HCT116 (cell line): ENCODE data around the gene PTDSS2. TPM values are rescaled to one million over a fixed set of nuclear protein-coding genes. Genes with fewer than 3 reads are reported as not detected.

Source experiments
- ATAC-seq: fragments of 200-7000 bp; cut with Tn5 transposase; 2 replicates; pipeline ENCODE4 v1.9.1; 2020; ENCODE audit warnings: mild to moderate bottlenecking, moderate library complexity
- BruUV-seq: library from RNA; stranded (reverse); fragments of 400-500 nt; replicated peaks from 2 replicates; lab custom pipeline; 2021; lab: Mats Ljungman, UMichigan
- CTCF ChIA-PET: fragments of 300-600 bp; sonication (Branson Sonifier 250); formaldehyde crosslinking; loops from one replicate; lab custom pipeline; 2021; ENCODE audit warnings: antibody characterized with exemption; lab: Charles Lee
- POLR2A ChIA-PET: fragments of 300-600, 350-600 bp; sonication (Branson Sonifier 250); formaldehyde crosslinking; loops from one replicate; lab custom pipeline; 2021; ENCODE audit warnings: antibody characterized with exemption; lab: Charles Lee
- RAD21 ChIA-PET, 2 experiments: fragments of 300-600 bp; sonication (Branson Sonifier 250); formaldehyde crosslinking; loops; one replicate each; lab custom pipeline; 2023; ENCODE audit warnings: low total read pairs in 2 of 2; ENCODE audit not compliant: uncharacterized antibody in 2 of 2, unreplicated experiment in 2 of 2, low non-redundant PET in 1 of 2; lab: Charles Lee
- DNase-seq: peaks from one replicate; pipeline ENCODE4 v3.0.0-alpha.2; 2010; ENCODE audit warnings: low read depth, low spot score
- H2AFZ ChIP-seq: fragments of 200-600 bp; shearing (Covaris generic), sonication (generic); 2 replicates; pipeline ENCODE4 v1.6.1; 2017; ENCODE audit warnings: low read depth, mixed run types, mixed read lengths, antibody characterized with exemption, low read length; ENCODE audit not compliant: poor library complexity, severe bottlenecking
- H3K27ac ChIP-seq: 2 replicates; pipeline ENCODE4 v1.5.1; 2012; ENCODE audit warnings: low read depth, low read length
- H3K27me3 ChIP-seq: fragments of 200-600 bp; sonication (generic); 2 replicates; pipeline ENCODE4 v1.6.1; 2016; ENCODE audit warnings: mixed run types, low read length, mixed read lengths; ENCODE audit not compliant: insufficient read depth
- H3K36me3 ChIP-seq, 2 experiments: fragments of 200-500 bp in 1 of 2; fragments of 200-600 bp in 1 of 2; sonication (Bioruptor generic) in 1 of 2; sonication (generic) in 1 of 2; 2 replicates each; pipeline versions ENCODE4 v1.5.1 to v1.6.1; 2014 to 2016; ENCODE audit warnings: low read length in 2 of 2, inconsistent platforms in 1 of 2, mixed read lengths in 1 of 2, mixed run types in 1 of 2; ENCODE audit not compliant: insufficient read depth in 2 of 2, control insufficient read depth in 1 of 2
- H3K4me1 ChIP-seq, 2 experiments: fragments of 200-600 bp in 1 of 2; sonication (generic) in 1 of 2; 2 replicates each; pipeline versions ENCODE4 v1.5.1 to v1.6.1; 2012 to 2017; ENCODE audit warnings: low read length in 2 of 2, inconsistent platforms in 1 of 2, mild to moderate bottlenecking in 1 of 2, mixed read lengths in 1 of 2, mixed run types in 1 of 2, moderate library complexity in 1 of 2; ENCODE audit not compliant: insufficient read depth in 2 of 2, control insufficient read depth in 1 of 2
- H3K4me2 ChIP-seq: fragments of 200-600 bp; sonication (generic); 2 replicates; pipeline ENCODE4 v1.6.1; 2017; ENCODE audit warnings: mixed run types, low read length, mixed read lengths
- H3K4me3 ChIP-seq, 2 experiments: fragments of 200-600 bp in 1 of 2; sonication (generic) in 1 of 2; replicated peaks in 1 of 2; 2 replicates each; pipeline ENCODE4 v1.5.1; 2011 to 2016; ENCODE audit warnings: low read length in 2 of 2, control low read depth in 1 of 2, low read depth in 1 of 2, mild to moderate bottlenecking in 1 of 2, mixed read lengths in 1 of 2, mixed run types in 1 of 2
- H3K79me2 ChIP-seq: fragments of 200-600 bp; sonication (generic); 2 replicates; pipeline ENCODE4 v1.6.1; 2017; ENCODE audit warnings: mild to moderate bottlenecking, mixed run types, low read length, moderate library complexity, mixed read lengths; ENCODE audit not compliant: insufficient read depth
- H3K9ac ChIP-seq: fragments of 200-600 bp; sonication (generic); 2 replicates; pipeline ENCODE4 v1.6.1; 2016; ENCODE audit warnings: low read length, mixed read lengths
- H3K9me2 ChIP-seq: fragments of 200-600 bp; sonication (generic), shearing (Covaris generic); 2 replicates; pipeline ENCODE4 v1.6.1; 2017; ENCODE audit warnings: mixed run types, mild to moderate bottlenecking, moderate library complexity; ENCODE audit not compliant: insufficient read depth
- H3K9me3 ChIP-seq, 2 experiments: fragments of 200-500 bp in 1 of 2; fragments of 200-600 bp in 1 of 2; sonication (Bioruptor generic) in 1 of 2; sonication (generic) in 1 of 2; 2 replicates each; pipeline ENCODE4 v1.6.1; 2014 to 2017; ENCODE audit warnings: low read length in 2 of 2, mixed read lengths in 2 of 2, inconsistent platforms in 1 of 2, low read depth in 1 of 2, mild to moderate bottlenecking in 1 of 2, mixed run types in 1 of 2, moderate library complexity in 1 of 2; ENCODE audit not compliant: control insufficient read depth in 1 of 2, insufficient read depth in 1 of 2
- H4K20me1 ChIP-seq: fragments of 200-600 bp; sonication (generic), shearing (Covaris generic); 2 replicates; pipeline ENCODE4 v1.6.1; 2017; ENCODE audit warnings: mixed run types, mild to moderate bottlenecking, moderate library complexity; ENCODE audit not compliant: insufficient read depth
- ATF3 ChIP-seq: IDR thresholded peaks from 2 replicates; pipeline ENCODE4 v1.6.1; 2012
- CBX3 ChIP-seq: IDR thresholded peaks from 2 replicates; pipeline ENCODE4 v1.6.1; 2012; ENCODE audit warnings: low read depth
- CEBPB ChIP-seq: IDR thresholded peaks from 2 replicates; pipeline ENCODE4 v1.6.1; 2012; ENCODE audit warnings: low read depth
- CTCF ChIP-seq, 3 experiments: fragments of 200-600 bp in 1 of 3; sonication (generic) in 1 of 3; IDR thresholded peaks in 2 of 3; conservative IDR thresholded peaks in 1 of 3; 2 replicates each; pipeline ENCODE4 v1.5.1; 2012 to 2017; ENCODE audit warnings: low read depth in 2 of 3, low read length in 2 of 3, antibody characterized with exemption in 1 of 3, borderline replicate concordance in 1 of 3, control low read depth in 1 of 3, mild to moderate bottlenecking in 1 of 3, mixed read lengths in 1 of 3, mixed run types in 1 of 3, moderate library complexity in 1 of 3; ENCODE audit not compliant: insufficient read depth in 1 of 3
- EGR1 ChIP-seq: IDR thresholded peaks from 2 replicates; pipeline ENCODE4 v1.6.1; 2012; ENCODE audit warnings: low read depth
- EZH2 ChIP-seq: fragments of 200-600 bp; sonication (generic); IDR thresholded peaks from 2 replicates; pipeline ENCODE4 v1.6.1; 2017; ENCODE audit warnings: antibody characterized with exemption, mixed run types
- EZH2phosphoT487 ChIP-seq: fragments of 200-600 bp; IDR thresholded peaks from 2 replicates; pipeline ENCODE4 v1.6.1; 2018; ENCODE audit warnings: antibody characterized with exemption, borderline replicate concordance
- FOSL1 ChIP-seq: IDR thresholded peaks from 2 replicates; pipeline ENCODE4 v1.6.1; 2012; ENCODE audit warnings: low read depth
- POLR2A ChIP-seq: IDR thresholded peaks from 2 replicates; pipeline ENCODE4 v1.7.0; 2011; ENCODE audit warnings: borderline replicate concordance; ENCODE audit not compliant: insufficient read depth, insufficient read length; ENCODE audit errors: extremely low read depth
- POLR2AphosphoS5 ChIP-seq: IDR thresholded peaks from 2 replicates; pipeline ENCODE4 v1.6.1; 2011; ENCODE audit warnings: mild to moderate bottlenecking, low read depth, low read length, moderate library complexity
- RAD21 ChIP-seq: IDR thresholded peaks from 2 replicates; pipeline ENCODE4 v1.6.1; 2012; ENCODE audit warnings: low read depth, mild to moderate bottlenecking
- REST ChIP-seq: IDR thresholded peaks from 2 replicates; pipeline ENCODE4 v1.6.1; 2012; ENCODE audit warnings: low read depth
- SIN3A ChIP-seq: IDR thresholded peaks from 2 replicates; pipeline ENCODE4 v1.6.1; 2012; ENCODE audit warnings: low read depth
- SP1 ChIP-seq: IDR thresholded peaks from 2 replicates; pipeline ENCODE4 v1.6.1; 2012; ENCODE audit warnings: low read depth
- SRF ChIP-seq: IDR thresholded peaks from 2 replicates; pipeline ENCODE4 v1.6.1; 2012; ENCODE audit warnings: low read depth
- TCF7L2 ChIP-seq: IDR thresholded peaks from 2 replicates; pipeline ENCODE4 v1.7.0; 2011; ENCODE audit warnings: borderline replicate concordance, inconsistent platforms; ENCODE audit not compliant: insufficient read depth, insufficient read length; ENCODE audit errors: extremely low read depth
- ZNF274 ChIP-seq: fragments of 200-500 bp; sonication (Bioruptor generic); IDR thresholded peaks from 2 replicates; pipeline ENCODE4 v1.6.1; 2014; ENCODE audit warnings: mild to moderate bottlenecking, low read depth, low read length, inconsistent platforms
- intact Hi-C: fragments of 100-400 bp; cut with micrococcal nuclease; formaldehyde crosslinking; loops from 2 replicates; pipeline ENCODE4 v1.10.0; 2022
- total RNA-seq: library from RNA; stranded (reverse); gene quantifications from one replicate; pipeline ENCODE4 v1.2.1, GENCODE V29; 2021; ENCODE audit not compliant: unreplicated experiment

Gene PTDSS2
- total RNA-seq, 1 experiment from 2014 or later, result 40.1 TPM

- intact Hi-C loops, result no loop called here
- RAD21 ChIA-PET, result no interaction called here
- no peaks in the 10 kb centered on the region for H3K4me1 ChIP-seq
- H3K27me3 ChIP-seq, result no peaks in the 10 kb centered on the region
- H3K9ac ChIP-seq, result no peak overlapping the region
- no peaks in the 10 kb centered on the region for H3K9me3 ChIP-seq
- no peak for DNase-seq
- no peak overlapping the region for H3K4me2 ChIP-seq
- no peak for TF ChIP-seq POLR2A
- no peak for TF ChIP-seq CBX3
- TF ChIP-seq RAD21, result no peak
- TF ChIP-seq, all 23 proteins: peak for 0
- H4K20me1 ChIP-seq, result no peaks in the 10 kb centered on the region
- no peak overlapping the region for H3K27ac ChIP-seq
- H3K9me2 ChIP-seq, result no peaks in the 10 kb centered on the region
- H3K79me2 ChIP-seq, result no peaks in the 10 kb centered on the region; the same call in 1 of the 2 replicates
- H3K4me3 ChIP-seq, result no peak overlapping the region
- BruUV-seq, result no TSS peak
- peaks cover 0 to 4% of the 10 kb centered on the region in 2 experiments; a peak in 2 of 4 replicates for H3K36me3 ChIP-seq
- CTCF ChIA-PET, result no interaction called here
- POLR2A ChIA-PET, result no interaction called here
- ATAC-seq, result no peak
- no peak overlapping the region for H2AFZ ChIP-seq
Measured at GRCh38 chr11:490930-491260, 40.8 kb downstream of the PTDSS2 start.

GRCh38 chr11:491358-491757, 41.3 kb downstream of the PTDSS2 start:
- ChIA-PET POLR2A (no interaction called here), RAD21 (no interaction called here), CTCF (no interaction called here)
- BruUV-seq, result no TSS peak
- no peak for TF ChIP-seq CTCF (IDR thresholded peaks at IDR 0.05 in 2 of 3, conservative IDR thresholded peaks at IDR 0.05 in 1 of 3; ENCODE audit: borderline replicate concordance in 1 of 3, insufficient read depth in 1 of 3, low read depth in 2 of 3, low read length in 2 of 3)
- TF ChIP-seq POLR2AphosphoS5, result no peak
- TF ChIP-seq EZH2phosphoT487, result no peak
- no peak for TF ChIP-seq REST
- TF ChIP-seq FOSL1, result no peak
- TF ChIP-seq ZNF274, result no peak
- TF ChIP-seq ATF3, result no peak
- no peak for TF ChIP-seq TCF7L2
- no peak for TF ChIP-seq EZH2
- no peak for TF ChIP-seq SRF
- no peak for TF ChIP-seq SIN3A
- TF ChIP-seq CEBPB, result no peak
- no peak for TF ChIP-seq EGR1
- no peak for TF ChIP-seq RAD21
- TF ChIP-seq CBX3, result no peak
- TF ChIP-seq SP1, result no peak
- intact Hi-C loops, result no loop called here
- Histone ChIP-seq H3K79me2 (no peaks in the 10 kb centered on the region; the same call in 1 of the 2 replicates), H3K4me3 (no peak overlapping the region), H3K4me1 (no peaks in the 10 kb centered on the region), H3K27me3 (no peaks in the 10 kb centered on the region), H3K36me3 (peaks cover 0 to 4% of the 10 kb centered on the region in 2 experiments; a peak in 2 of 4 replicates), H3K4me2 (no peak overlapping the region), H3K9me3 (no peaks in the 10 kb centered on the region), H3K27ac (no peak overlapping the region), H4K20me1 (no peaks in the 10 kb centered on the region), H3K9ac (no peak overlapping the region), H3K9me2 (no peaks in the 10 kb centered on the region), H2AFZ (no peak overlapping the region)
- DNase-seq (no peak), ATAC-seq (no peak)
